Mammary epithelial cell (primary cell): Measurements from ENCODE around the gene TRAPPC2B.

Experiments used
- CTCF ChIP-seq, 2 donors: IDR thresholded peaks in 1 of 2; conservative IDR thresholded peaks in 1 of 2; 2 replicates each; pipeline ENCODE4 v1.5.1; 2011 to 2012; ENCODE audit warnings: inconsistent platforms in 2 of 2, low read length in 2 of 2, mild to moderate bottlenecking in 2 of 2, control low read depth in 1 of 2, low read depth in 1 of 2; ENCODE audit not compliant: insufficient read depth in 1 of 2; ENCODE audit errors: extremely low read depth in 1 of 2
- EZH2 ChIP-seq: IDR thresholded peaks from 2 replicates; pipeline ENCODE4 v1.6.1; 2012; ENCODE audit warnings: low read length, inconsistent platforms, borderline replicate concordance

GRCh38 chr19:57342582-57342981 is 20.8 kb upstream of the TRAPPC2B start:
- TF ChIP-seq CTCF (conservative IDR thresholded peaks at IDR 0.05 in 1 of 2, IDR thresholded peaks at IDR 0.05 in 1 of 2; ENCODE audit: extremely low read depth in 1 of 2, insufficient read depth in 1 of 2, low read depth in 1 of 2, low read length in 2 of 2), result no peak
- TF ChIP-seq EZH2, result no peak
